GM21786 (cell line): Measurements from ENCODE around the gene C19orf25.
A peak's percentile ranks its signal among the peaks of the same experiment; 100 is the strongest.
"Not testable (repeated sequence)": the region's sequence is repeated elsewhere in the genome, so short reads cannot be mapped to it uniquely, and the experiment has no call there.

Experiments used
- ATAC-seq: cut with Tn5 transposase; IDR thresholded peaks from one replicate; pipeline ENCODE4 v1.9.1; 2021; ENCODE audit not compliant: unreplicated experiment

Gene C19orf25

DNA sequence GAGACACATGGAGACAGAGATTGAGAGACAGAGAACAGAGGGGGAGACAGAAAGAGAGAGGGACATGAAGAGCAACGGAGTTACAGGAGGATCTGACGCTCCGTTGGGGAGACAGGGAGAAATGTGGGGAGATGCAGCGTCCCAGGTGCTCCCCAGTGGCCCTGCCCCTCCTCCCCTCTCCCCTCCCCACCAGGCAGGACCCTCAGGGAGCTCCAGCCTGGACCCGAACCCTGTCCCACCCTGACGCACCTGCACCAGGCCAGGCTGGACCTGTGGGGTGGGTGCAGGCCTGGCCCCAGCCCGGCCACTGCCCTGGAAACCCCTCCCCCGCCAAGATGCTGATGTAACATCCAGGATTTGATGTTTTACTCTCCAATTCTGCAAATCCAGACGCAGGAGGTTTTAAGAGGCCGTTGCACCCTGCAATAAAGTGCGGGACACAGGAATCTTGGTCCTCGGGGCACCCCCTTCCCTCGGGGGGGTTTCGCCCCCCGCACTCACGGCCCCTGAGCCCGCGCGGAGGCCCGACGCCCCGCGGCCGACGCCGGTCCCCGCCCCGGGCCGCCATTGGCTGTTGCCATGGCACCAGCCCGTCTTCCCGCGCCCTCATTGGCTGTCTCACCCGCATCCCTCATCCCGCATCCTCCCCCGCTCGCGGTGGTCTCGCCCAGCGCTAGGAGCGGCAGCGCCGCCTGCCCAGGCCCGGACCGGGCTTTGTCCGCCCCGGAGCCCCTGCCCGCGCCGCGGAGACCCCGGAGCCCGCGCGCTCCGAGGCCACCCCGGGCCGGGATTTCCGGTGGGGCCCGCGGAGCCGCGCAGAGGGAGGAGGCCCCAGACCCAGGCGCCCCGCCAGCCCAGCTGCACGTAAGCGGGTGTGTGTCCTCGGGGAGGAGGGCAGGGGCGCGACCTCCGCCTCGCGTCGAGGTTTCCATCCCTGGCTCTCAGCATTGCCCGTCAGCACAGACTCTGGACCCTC, 29.3 kb downstream of the C19orf25 start, which contains the start of gene APC2:
APC2 (plus strand) TSS at position 655 of the 976 bp plus-strand sequence. CDS start 2,881 bp downstream, outside the sequence.
- ATAC-seq = no peak

DNA sequence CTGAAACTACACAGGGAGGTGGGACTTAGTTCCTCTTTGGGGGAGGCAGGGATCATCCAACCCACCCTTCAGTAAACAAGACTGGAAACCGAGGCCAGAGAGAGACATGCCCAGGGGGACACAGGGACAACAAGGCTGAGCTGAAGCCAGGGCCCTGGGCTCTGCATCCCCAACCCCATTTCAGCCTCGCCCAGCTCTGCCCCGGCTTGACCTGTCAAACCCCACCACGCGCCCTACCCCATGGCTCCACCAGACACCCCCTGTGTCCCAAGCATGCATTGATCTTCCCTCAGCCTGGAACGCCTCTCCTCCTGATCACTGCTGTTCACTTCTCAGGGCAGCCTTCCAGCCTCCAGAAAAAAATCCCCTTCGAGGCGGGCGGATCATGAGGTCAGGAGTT, 31.1 kb downstream of the C19orf25 start:
- no peak for ATAC-seq

- no peak for ATAC-seq
Measured at GRCh38 chr19:1447504-1447903, 31.5 kb downstream of the C19orf25 start.

DNA sequence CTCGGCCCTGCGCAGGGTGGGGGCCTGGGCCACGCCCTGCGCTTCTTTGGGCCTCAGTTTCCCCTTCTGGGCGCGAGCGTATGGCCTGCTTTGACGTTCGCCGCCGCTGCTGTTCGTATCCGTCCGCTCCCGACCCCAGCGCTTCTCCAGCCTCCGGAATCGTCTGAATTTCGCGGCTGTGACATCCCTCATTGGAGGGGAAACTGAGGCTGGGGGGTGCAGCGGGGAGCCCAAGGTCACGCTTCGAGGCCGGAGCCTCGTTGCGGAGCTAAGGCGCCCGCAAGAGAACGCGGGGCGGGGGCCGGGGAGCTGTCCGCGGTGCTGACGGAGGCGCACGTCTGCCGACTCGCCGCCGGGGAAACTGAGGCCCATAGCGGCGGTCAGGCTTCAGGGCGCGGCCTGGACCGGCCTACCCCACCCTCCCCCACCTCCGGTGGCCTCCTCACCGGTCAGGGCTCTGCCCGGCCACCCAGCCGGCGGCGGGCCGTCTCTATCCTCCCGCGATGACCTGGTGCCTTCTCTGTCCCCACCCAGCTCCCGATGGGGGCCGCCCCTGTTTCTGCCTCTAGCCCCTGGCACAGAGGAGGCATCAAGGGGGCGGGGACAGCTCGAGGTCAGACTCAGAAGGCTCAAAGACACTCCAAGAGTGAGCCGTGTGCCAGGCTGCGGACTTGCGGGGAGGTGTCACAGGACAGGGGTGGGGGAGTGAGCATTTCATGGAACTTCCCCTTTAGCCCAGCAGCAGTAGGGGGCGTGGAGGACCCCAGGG, 32.1 kb downstream of the C19orf25 start:
- no peak for ATAC-seq

DNA sequence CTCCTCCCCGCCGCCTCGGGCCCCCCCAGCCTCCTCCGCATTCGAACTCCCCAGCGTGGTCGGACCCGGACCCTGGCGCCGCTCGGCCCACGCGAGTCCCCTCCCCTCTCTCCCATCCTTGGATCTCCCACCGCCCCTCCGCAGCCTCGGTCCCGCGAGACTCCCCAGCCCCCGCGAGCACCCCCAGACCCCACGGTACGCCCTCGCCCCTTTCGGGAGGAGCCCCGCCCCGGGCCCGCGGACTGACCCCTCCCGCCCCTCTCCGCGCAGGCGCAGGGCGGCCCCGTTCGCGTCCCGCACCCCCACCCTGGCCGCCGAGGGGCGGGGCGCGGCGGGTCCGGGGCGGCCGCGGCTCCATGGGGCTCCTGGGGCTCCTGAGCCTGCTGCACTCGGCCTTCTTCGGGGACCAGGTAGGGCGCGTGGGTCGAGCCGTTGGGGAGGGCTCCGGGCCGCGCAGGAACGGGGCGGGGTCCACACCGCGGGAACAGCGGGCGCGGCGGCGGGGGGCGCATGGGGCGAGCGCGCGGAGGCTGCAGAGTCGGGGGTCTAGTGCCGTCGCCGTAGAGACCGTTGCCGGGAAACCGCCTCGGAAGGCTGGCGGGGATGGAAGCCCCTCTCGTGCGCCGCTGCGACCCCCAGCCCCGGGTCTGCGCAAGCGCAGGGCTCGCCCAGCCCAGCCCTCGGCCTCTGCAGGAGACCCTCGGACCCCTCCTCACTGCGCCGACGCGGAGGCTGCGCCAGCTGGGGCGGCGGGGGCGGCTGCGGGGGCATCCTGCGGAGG, 32.9 kb downstream of the C19orf25 start:
- ATAC-seq = no peak

DNA sequence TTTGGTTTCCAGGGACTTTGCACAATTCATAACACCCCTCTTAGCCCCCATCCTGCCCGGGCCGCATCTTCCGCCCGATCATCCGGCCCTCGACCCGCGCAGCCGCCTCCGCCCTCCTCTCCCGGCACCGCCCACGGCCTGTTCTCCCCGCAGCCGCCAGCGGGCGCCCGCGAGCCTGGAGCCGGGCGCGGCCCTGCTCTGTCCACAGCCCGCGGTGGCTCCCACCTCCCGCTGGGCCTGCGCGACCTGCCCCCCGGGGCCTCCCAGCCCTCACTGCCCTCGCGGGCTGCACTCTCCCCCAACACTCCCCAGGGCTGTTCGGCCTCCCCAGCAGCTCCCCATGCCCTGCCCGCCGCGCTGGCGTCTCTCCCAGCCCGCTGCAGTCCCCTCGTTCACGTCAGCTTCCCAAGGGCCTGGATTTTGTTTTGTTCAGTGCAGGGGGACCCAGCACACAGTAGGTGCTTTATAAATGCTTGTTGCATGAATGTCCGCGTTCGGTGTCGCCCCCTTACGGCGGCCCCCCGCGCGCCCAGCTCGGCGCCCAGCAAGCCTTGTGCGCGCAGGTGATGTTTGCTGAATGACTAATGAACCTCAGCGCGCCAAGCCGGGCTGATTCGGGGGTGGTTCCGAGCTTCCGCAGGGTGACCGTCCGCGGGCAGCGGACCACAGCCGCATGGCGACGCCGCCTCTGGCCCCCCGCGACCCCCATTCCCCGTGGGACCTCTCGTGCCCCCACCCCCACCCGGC, 33.7 kb downstream of the C19orf25 start:
- no peak for ATAC-seq

GRCh38 chr19:1441677-1442438, 37.2 kb downstream of the C19orf25 start:
- no peak for ATAC-seq

GRCh38 chr19:1441022-1441426, 38.0 kb downstream of the C19orf25 start:
- no peak for ATAC-seq

DNA sequence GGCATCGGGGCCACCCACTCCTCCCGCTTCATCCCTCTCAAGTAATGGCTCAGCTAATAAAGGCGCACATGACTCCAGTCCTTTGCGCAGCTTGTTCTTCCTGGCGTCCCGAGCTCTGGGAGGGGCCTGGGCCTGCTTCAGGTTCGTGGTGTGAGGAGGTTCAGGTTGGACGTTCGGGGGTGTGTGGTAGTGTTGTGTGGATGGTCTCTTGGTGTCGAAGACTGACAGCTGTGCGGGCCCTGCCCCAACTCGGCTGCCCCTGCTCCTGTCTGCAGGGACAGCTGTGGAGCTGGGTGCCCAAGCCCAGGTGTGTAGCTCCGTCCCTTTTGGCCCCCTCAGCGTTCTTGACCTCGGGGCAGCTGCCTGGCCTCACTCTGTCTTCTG, 38.6 kb downstream of the C19orf25 start:
- ATAC-seq = no peak

DNA sequence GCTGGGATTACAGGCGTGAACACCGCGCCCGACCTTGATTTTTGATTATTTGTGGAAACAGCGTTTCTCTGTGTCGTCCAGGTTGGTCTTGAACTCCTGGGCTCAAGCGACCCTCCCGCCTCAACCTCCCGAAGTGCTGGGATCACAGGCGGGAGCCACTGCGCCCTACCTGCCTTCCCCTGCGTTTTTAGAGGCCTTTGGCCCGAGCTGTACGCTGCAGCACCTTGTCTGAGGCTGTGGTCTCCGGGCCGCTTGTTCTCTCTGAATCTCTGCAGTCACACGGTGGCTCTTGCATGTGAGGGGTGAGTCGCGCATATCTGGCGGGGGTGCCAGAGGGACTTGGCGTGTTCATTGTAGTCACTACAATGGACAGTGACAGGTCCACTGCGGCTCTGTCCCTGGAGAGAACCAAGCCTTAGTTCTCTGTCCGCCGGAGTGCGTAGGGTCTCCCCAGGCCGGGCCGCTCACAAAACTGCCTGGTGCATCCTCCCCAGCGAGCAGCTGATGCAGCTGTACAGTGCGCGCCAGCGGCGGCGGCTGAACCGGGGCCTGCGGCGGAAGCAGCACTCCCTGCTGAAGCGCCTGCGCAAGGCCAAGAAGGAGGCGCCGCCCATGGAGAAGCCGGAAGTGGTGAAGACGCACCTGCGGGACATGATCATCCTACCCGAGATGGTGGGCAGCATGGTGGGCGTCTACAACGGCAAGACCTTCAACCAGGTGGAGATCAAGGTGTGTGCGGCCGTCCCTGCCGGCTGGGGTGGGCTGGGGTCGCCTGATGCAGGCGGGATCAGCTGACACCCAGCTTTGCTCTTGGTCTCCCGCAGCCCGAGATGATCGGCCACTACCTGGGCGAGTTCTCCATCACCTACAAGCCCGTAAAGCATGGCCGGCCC, 39.2 kb downstream of the C19orf25 start:
- ATAC-seq = not testable (repeated sequence)

GRCh38 chr19:1438933-1439354, 40.1 kb downstream of the C19orf25 start:
- ATAC-seq = no peak

DNA sequence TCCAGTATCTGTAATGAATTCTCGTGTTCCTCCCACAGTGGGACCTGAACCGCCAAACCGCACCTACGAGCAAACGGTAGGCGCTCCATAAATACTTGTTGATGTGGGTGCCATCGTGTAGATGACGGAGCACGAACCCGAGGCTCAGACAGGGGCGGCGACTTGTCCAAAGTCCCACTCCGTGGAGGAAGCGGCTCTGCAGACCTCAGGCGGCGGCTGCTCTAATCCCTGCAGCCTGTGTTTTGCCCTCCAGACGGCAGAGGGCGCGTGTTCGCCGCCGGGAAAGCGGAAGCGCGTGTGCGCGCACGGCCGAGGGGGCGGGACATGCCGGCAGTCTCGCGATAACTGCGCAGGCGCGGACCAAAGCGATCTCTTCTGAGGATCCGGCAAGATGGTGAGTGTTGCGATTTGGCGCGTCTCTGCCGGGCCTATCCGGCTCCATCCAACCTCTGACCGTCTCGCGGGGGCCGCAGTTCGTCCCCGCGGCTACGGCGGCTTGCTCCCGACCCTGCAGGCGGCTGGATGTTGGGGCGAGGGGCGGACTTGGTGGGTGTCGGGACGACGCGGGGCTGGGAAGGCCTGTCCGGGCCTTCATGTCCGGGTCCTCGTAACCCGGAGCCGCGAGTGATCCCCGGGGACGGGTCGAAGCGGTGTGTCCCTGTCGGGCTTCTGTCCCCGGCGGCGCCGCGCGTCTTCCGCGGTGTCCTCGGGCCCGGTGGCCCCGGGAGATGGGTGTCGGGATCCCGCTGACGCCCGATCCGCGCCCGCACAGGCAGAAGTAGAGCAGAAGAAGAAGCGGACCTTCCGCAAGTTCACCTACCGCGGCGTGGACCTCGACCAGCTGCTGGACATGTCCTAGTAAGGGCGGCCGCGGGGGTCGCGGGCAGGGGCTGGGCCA, 40.7 kb downstream of the C19orf25 start, which contains the start of gene RPS15:
RPS15 (plus strand) TSS at position 362 of the 898 bp plus-strand sequence; CDS start at position 392, 30 bp downstream.
- peak; percentile 75 for ATAC-seq

- no peak for ATAC-seq
Measured at GRCh38 chr19:1437609-1438008, 41.4 kb downstream of the C19orf25 start.

GRCh38 chr19:1435378-1435989, 43.5 kb downstream of the C19orf25 start:
- no peak for ATAC-seq

DNA sequence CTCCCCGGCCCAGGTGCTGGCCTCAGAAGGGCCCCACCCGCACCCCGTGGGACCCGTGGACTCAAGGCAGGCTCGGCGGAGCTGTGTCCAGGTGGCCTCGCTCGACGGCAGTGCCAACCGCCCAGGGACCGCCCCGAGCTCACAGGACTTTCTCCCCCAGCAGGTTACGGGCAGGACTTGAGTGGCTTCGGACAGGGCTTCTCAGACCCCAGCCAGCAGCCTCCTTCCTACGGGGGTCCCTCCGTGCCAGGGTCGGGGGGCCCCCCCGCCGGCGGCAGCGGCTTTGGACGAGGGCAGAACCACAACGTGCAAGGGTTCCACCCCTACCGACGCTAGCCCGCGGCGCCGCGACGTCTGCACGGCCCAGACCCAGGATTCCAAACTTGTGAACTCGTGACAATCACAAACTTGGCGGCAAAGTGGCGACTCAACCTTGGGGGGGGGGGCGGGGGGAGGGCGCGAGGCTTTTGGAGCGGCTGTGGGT, 44.4 kb downstream of the C19orf25 start:
- ATAC-seq = no peak

DNA sequence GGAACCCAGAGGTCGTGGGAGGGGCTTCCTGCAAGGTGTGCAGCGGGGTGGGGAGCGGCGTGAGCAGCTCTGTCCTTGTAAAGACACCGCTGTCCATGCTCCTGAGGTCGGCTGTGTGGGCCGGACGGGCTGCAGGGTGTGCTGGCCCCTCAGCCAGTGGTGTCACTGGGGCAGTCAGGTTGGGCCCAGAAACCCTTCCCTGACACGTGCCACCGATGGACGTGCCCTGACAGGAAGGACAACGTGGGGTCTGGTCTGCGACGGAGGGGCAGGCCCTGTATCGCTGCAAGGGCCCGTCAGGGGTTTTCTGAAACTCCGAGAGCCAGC, 45.0 kb downstream of the C19orf25 start:
- no peak for ATAC-seq
